Loucy (cell line): Measurements from ENCODE around the gene CORO2A.

Source experiments
- CTCF ChIP-seq: fragments of 200-600 bp; sonication (generic); conservative IDR thresholded peaks from 2 replicates; pipeline ENCODE4 v1.5.1; 2014; ENCODE audit warnings: mild to moderate bottlenecking, antibody characterized with exemption, low read length
- EZH2phosphoT487 ChIP-seq: fragments of 200-600 bp; IDR thresholded peaks from 2 replicates; pipeline ENCODE4 v1.6.1; 2018; ENCODE audit warnings: antibody characterized with exemption, mild to moderate bottlenecking, moderate library complexity, borderline replicate concordance

GRCh38 chr9:98171176-98171925 lies 21.1 kb downstream of the CORO2A start:
- no peak for TF ChIP-seq CTCF
- no peak for TF ChIP-seq EZH2phosphoT487
